Aorta (tissue), 5 donors: ENCODE results near the gene ZHX3. TPM values are rescaled to one million over a fixed set of nuclear protein-coding genes. Genes with fewer than 3 reads are reported as not detected.
A peak's percentile ranks its signal among the peaks of the same experiment; 100 is the strongest.

Experiments used
- ATAC-seq: fragments of 200-7000 bp; cut with Tn5 transposase; one replicate; pipeline ENCODE4 v1.9.1; 2022; ENCODE audit warnings: moderate library complexity; ENCODE audit not compliant: low FRiP score
- DNase-seq, 2 donors: peaks; one replicate each; pipeline ENCODE4 v3.0.0-alpha.2; 2020
- H3K27ac ChIP-seq, 2 donors: one replicate each; pipeline ENCODE4 v1.5.1; 2013; ENCODE audit warnings: low read length in 2 of 2, mild to moderate bottlenecking in 2 of 2, moderate library complexity in 2 of 2, control low read depth in 1 of 2, inconsistent platforms in 1 of 2, low read depth in 1 of 2
- H3K27me3 ChIP-seq, 2 donors: one replicate each; pipeline ENCODE4 v1.6.1; 2013; ENCODE audit warnings: control low read depth in 1 of 2, low read length in 1 of 2, mild to moderate bottlenecking in 1 of 2, moderate library complexity in 1 of 2; ENCODE audit not compliant: insufficient read depth in 2 of 2, control insufficient read depth in 1 of 2
- H3K36me3 ChIP-seq, 2 donors: one replicate each; pipeline ENCODE4 v1.6.1; 2013; ENCODE audit warnings: control low read depth in 1 of 2, low read length in 1 of 2, mild to moderate bottlenecking in 1 of 2; ENCODE audit not compliant: insufficient read depth in 2 of 2, control insufficient read depth in 1 of 2
- H3K4me1 ChIP-seq, 2 donors: one replicate each; pipeline ENCODE4 v1.6.1; 2013; ENCODE audit warnings: low read length in 2 of 2, control low read depth in 1 of 2, mild to moderate bottlenecking in 1 of 2, moderate library complexity in 1 of 2; ENCODE audit not compliant: insufficient read depth in 2 of 2, control insufficient read depth in 1 of 2
- H3K4me3 ChIP-seq, 2 donors: one replicate each; pipeline ENCODE4 v1.5.1; 2013; ENCODE audit warnings: low read length in 2 of 2, control low read depth in 1 of 2, mild to moderate bottlenecking in 1 of 2
- H3K9me3 ChIP-seq: one replicate; pipeline ENCODE4 v1.6.1; 2013; ENCODE audit warnings: mild to moderate bottlenecking, low read length; ENCODE audit not compliant: control insufficient read depth
- WGBS, 2 donors: extraction: QIAGEN DNeasy Blood & Tissue Kit; methylation state at CpG; one replicate each; pipeline ENCODE4 v1.1.7; 2013; 5-methylcytosine and 5-hydroxymethylcytosine counted together
- intact Hi-C, 2 donors: fragments of 100-400 bp; cut with DNase I; formaldehyde crosslinking; loops; one replicate each; pipeline versions ENCODE4 v1.14.2 to v1.15.0; 2022
- polyA plus RNA-seq, 2 donors: library from polyadenylated mRNA; stranded (reverse); fragments of 200-250 nt; gene quantifications; one replicate each; pipeline ENCODE4 v1.2.3, GENCODE V29; 2013
- total RNA-seq, 2 donors: library from RNA; stranded (reverse); fragmentation: NEBNext Ultra II Directional; extraction: Animal tissue kit (Norgen Biotek cat#: 25700); gene quantifications; one replicate each; pipeline ENCODE4 v1.2.1, GENCODE V29; 2021
- donor health status: healthy with polysubstance abuse.
- donor health status: Bipolar disorder and iron deficiency.
- donor health status: DM: no; HTN: no; CAD: no.
- donor health status: DM: no; HTN: no; CAD: no.
- donor health status: DM: yes; HTN: yes; CAD: no.

ZHX3 gene
- total and polyA plus RNA-seq, 4 donors, result 11.0 to 98.6 (median 38.8) TPM

DNA sequence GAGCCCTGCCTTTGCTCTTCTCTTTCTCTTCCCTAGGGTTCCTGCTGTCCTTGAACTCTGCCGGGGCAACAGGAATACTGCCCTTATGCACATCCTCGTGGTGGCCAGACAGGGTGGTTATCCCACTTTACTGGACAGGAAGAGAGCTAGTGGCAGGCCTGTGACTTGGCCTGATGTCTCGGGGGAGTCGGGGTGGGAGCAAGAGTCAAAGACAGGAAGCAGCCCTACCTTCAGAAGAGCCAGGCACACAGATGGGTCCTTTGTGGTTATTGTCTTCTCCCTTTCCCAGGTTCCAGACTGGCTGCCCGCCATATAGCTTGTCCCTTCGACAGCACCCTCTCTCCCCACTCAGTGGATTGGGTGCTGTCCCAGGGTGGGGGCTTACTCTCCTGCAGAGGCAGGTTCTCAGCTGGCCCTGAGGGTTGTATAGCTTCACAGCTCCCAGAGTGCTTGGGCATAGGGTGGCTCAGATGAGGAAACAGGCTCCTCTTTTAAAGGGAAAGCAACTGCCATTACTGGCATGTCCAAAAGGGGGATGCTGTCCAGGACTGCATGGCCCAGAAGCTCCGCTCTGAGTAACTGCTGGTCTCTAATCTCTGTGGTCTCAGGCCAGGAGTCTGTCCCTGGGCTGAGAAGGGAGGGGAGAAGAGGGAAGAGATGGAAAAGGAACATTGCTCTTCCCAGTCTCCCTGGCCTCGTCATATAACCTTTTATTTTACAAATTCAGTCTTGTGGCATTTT lies 162.9 kb downstream of the ZHX3 start:
- no peak for ATAC-seq

DNA sequence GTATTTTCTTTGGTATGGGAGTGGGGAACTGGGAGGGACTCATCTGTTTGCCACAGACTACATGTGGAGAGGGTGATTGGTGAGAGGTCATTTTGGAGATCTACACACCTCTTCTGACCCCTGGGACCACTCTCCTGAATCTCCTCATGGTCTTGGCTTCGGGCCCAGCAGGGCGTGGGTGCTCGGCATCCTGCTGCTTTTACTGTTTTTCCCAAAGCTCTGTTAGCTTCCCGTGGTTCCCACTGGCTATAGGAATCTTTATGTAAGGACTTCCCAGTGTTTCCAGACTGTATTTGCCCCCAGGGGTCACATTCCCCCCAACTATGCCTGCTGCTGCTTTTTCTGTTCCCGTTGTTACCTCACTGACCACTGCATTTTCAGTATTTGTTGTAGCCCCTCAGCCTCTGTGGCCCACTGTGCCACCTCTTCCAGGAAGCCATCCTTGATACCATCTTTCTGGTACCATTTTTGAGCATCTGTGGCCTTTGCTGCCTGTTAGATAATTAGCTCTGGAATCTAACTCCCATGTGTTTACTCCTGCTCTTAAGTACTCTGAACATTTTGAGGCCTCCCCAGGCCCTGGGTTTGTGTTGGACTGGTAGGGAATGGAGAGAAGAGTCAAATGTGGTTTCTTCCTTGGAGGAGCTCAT lies 165.3 kb downstream of the ZHX3 start:
- ATAC-seq, result no peak

More for the DNA sequence above, 162.9 kb downstream of the ZHX3 start:
- 57 to 61% methylated on average over 7 to 8 of the region's 8 CpGs for WGBS, 2 donors
- intact Hi-C loops, result no loop called here
- DNase-seq, result no peak
- Histone ChIP-seq H3K27ac (no peak overlapping the region), H3K4me1 (peaks cover 2 to 4% of the 10 kb centered on the region in 2 donors), H3K36me3 (no peaks in the 10 kb centered on the region), H3K9me3 (no peaks in the 10 kb centered on the region), H3K27me3 (no peaks in the 10 kb centered on the region), H3K4me3 (no peak overlapping the region)

DNA sequence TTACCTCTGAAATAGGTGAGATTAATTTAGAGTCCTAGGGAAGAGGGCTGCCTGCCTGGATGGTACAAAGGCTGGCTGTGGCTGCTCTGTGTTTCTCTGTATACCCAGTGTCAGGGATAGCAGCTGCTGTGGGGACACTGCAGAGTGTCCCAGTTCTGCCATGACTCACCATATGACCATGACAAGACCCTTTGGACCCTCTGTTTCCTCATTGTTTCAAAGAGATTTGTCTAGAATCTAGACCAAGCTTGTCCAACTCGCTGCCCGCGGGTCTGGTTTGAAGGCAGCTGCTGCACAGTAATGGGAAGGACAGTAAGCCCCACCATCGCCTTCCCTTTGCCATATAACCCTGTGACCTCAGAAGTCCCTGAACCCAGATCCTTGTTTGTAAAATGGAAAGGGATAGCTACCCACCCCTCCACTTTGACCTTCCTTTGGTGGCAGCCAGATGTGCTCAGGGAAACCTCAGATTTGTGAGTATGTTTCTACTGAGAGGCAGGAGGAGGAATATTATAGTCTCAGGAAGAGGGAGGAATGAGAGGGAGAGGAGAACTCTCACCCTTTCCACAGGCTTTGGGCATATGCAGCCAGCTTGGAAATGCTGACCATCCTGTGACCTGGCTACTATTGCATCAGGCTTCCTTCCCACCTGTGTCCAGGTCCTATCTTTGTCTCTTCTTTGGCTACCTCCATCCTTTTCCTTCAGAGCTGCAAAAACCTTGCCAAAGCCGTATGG lies 166.2 kb downstream of the ZHX3 start:
- Histone ChIP-seq H3K27ac (no peak overlapping the region), H3K27me3 (no peaks in the 10 kb centered on the region), H3K4me1 (peaks cover 4 to 6% of the 10 kb centered on the region in 2 donors), H3K36me3 (no peaks in the 10 kb centered on the region), H3K4me3 (no peak overlapping the region), H3K9me3 (no peaks in the 10 kb centered on the region)
- no peak for DNase-seq
- no peak for ATAC-seq
- 92 to 93% methylated on average over 5 of the region's 5 CpGs for WGBS, 2 donors
- intact Hi-C loops, result no loop called here

More for the DNA sequence above, 165.3 kb downstream of the ZHX3 start:
- WGBS, 2 donors, result 33 to 44% methylated on average over 5 of the region's 5 CpGs
- Histone ChIP-seq H3K27ac (no peak overlapping the region), H3K27me3 (no peaks in the 10 kb centered on the region), H3K4me3 (no peak overlapping the region), H3K36me3 (no peaks in the 10 kb centered on the region), H3K9me3 (no peaks in the 10 kb centered on the region), H3K4me1 (peaks cover 4% of the 10 kb centered on the region in 2 donors)
- intact Hi-C loops, result no loop called here
- no peak for DNase-seq

DNA sequence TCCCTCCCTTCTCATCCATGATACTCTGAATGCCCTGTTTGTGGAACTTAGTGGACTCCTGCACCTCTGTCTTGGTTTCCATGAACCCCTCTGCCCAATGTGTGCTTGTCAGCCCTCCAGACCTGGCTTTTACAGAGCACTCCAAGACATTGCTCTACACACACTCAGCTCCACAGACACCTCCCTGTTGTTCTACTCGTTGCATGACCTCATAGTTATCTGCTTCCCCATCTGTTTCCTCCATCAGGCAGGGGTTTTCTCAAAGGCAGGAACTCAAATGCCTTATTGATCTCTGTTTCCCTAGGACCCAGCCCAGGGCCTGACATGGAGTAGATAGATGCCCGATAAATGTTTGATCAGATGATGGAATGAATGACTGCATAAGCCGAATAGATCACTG lies 166.9 kb downstream of the ZHX3 start:
- no peaks in the 10 kb centered on the region for H3K9me3 ChIP-seq
- no peak overlapping the region for H3K27ac ChIP-seq
- WGBS, 2 donors, result 68 to 72% methylated on average over 3 of the region's 3 CpGs
- no peaks in the 10 kb centered on the region for H3K27me3 ChIP-seq
- no peak for DNase-seq
- H3K4me1 ChIP-seq, result peaks cover 4 to 8% of the 10 kb centered on the region in 2 donors
- no peaks in the 10 kb centered on the region for H3K36me3 ChIP-seq
- intact Hi-C loops, result no loop called here
- ATAC-seq, result no peak
- no peak overlapping the region for H3K4me3 ChIP-seq

DNA sequence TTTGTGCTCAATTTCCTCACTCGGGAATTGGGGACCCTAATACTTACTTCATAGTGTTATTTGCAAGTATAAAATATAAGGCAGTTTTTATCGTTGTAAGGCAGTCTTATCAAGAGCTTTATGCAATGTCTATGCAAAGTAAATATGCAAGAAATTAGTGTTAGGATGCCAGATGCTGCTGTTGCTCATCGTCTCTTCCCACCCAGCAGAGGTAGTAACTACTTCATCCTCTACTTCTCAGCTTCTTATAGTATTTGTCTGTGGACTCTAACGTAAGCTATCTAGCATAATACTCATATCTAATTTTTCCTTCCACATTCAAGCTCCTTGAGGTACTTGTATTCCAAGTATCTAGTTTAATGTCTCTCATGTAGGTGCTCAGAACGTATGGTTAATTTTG lies 168.6 kb downstream of the ZHX3 start:
- Histone ChIP-seq H3K27ac (no peak overlapping the region), H3K4me3 (no peak overlapping the region), H3K4me1 (peaks cover 4% of the 10 kb centered on the region in 2 donors), H3K9me3 (no peaks in the 10 kb centered on the region), H3K27me3 (no peaks in the 10 kb centered on the region), H3K36me3 (no peaks in the 10 kb centered on the region)
- 80 to 81% methylated on average over 5 of the region's 5 CpGs for WGBS, 2 donors
- intact Hi-C loops, result no loop called here
- no peak for ATAC-seq
- no peak for DNase-seq

DNA sequence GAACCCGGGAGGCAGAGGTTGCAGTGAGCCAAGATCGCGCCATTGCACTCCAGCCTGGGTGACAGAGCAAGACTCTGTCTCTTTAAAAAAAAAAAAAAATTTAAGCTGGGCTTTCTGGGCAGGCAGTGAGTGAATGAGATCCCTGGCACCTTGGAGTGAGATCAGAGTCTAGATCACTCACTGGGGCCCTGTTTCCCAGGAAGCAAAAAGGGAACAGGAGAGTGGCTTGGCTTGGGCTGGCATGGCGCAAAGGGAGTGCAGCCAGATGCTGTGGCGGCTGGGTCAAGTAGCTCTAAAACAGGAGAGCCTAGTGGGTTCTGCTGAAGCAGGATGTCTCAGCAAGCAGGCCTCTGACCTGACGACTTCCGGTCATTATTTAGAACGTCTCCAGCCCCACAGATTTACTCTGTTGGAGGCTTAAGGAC lies 169.8 kb downstream of the ZHX3 start:
- ATAC-seq (peak; percentile 49), DNase-seq (peak in 1 of 2 donors; percentile 64)
- Histone ChIP-seq H3K27ac (peak overlapping the region in 1 of 2 donors; percentile 81), H3K4me3 (no peak overlapping the region), H3K4me1 (peaks cover 3 to 4% of the 10 kb centered on the region in 2 donors), H3K9me3 (no peaks in the 10 kb centered on the region), H3K27me3 (no peaks in the 10 kb centered on the region), H3K36me3 (no peaks in the 10 kb centered on the region)
- WGBS, 2 donors, result 34 to 37% methylated on average over 8 of the region's 8 CpGs
- intact Hi-C loops, result no loop called here

DNA sequence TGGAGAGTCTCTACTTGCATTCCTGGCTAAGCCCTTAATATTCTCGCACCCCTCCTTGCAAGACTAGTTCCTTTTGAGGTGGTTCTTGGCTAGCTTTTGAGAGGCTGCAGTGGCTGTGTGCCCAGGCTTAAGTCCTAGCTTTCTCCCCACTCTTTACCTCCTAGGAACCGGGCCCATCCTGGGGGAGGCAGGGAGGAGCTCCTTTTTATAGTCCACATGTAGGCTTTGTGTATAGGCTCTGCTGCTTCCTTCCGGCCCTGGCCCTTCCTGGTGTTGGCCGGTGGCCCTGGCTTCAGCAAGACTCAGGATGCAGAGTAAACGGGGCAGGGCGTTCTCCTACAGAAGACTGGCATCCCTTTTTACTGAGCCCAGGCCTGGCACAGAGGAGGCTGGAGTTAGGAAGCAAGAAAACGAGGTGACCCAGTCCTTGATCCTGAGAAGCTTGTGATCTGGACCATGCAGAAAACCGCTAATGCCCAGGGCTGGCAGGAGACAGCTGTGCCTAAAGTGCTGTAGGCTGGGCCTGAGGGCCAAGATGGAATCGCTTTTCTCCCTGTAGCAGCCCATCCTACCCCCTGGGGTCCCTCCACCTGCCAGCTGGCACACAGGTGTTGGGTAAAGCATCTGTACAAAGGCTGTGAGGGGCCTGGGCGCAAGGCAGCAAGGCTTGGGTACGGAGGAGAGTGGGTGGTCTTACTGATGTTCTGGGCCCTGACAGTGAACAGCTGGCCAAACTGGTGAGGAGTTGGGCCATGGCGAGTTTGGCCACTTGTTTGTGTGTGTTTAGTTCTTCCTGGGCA lies 171.5 kb downstream of the ZHX3 start:
- H3K36me3 ChIP-seq, result no peaks in the 10 kb centered on the region
- H3K4me1 ChIP-seq, result peaks cover 2 to 4% of the 10 kb centered on the region in 2 donors
- peak; percentile 65 to 80 for DNase-seq
- H3K9me3 ChIP-seq, result no peaks in the 10 kb centered on the region
- no peak overlapping the region for H3K4me3 ChIP-seq
- 26 to 29% methylated on average over 12 of the region's 12 CpGs for WGBS, 2 donors
- ATAC-seq, result peak; percentile 7
- intact Hi-C loops, result no loop called here
- H3K27ac ChIP-seq, result peak overlapping the region; percentile 46 to 52
- H3K27me3 ChIP-seq, result no peaks in the 10 kb centered on the region

DNA sequence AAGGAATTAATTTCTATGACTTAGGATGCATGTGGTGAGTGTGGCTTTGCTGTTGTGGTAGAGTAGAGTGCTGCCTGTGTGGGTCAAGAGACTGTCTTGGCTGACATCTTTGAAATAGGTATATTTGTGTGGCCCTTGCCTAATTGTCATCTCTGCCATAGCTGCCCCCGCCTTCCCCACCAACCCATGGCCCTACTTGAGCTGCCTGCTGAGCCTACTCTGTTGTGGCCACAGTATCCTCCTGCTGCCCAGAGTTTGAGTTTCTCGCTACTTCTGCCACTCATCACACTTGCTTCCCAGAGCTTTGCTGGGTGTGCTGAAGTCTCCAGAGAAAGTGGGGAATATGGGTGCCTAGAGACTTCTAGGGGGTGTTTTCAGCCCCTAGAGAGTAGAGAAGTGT lies 172.2 kb downstream of the ZHX3 start:
- Histone ChIP-seq H3K9me3 (no peaks in the 10 kb centered on the region), H3K27me3 (no peaks in the 10 kb centered on the region), H3K4me3 (no peak overlapping the region), H3K4me1 (peaks cover 2 to 4% of the 10 kb centered on the region in 2 donors), H3K27ac (peak overlapping the region; percentile 14 to 52), H3K36me3 (no peaks in the 10 kb centered on the region)
- intact Hi-C loops, result no loop called here
- ATAC-seq, result no peak
- 94 to 95% methylated on average over 2 of the region's 2 CpGs for WGBS, 2 donors
- DNase-seq, result peak in 1 of 2 donors; percentile 45
